ENCODE measurements around the gene MARCO. TPM values are rescaled to one million over a fixed set of nuclear protein-coding genes. Genes with fewer than 3 reads are reported as not detected.

The MARCO gene
- total and polyA plus RNA-seq, 2 of the 8 experiments (the other 6 are each of a cell fraction or from before 2014, with no cell fraction given) = not detected

Other genes starting within 250 kb of the MARCO start
- gene EN1, start 94.5 kb upstream of the MARCO start, total RNA-seq (2021; fragmentation: NEBNext Ultra II Directional; extraction: Animal tissue kit (Norgen Biotek cat#: 25700)) = not detected in 2 replicates
- gene EN1, start 94.5 kb upstream of the MARCO start, polyA plus RNA-seq (2011; rRNA removed) = not detected in 2 replicates
- 0.88 and 1.1 TPM in 2 replicates for gene C1QL2, start 216.6 kb downstream of the MARCO start, total RNA-seq (2021; fragmentation: NEBNext Ultra II Directional; extraction: Animal tissue kit (Norgen Biotek cat#: 25700))
- 0.80 and 1.3 TPM in 2 replicates for gene C1QL2, start 216.6 kb downstream of the MARCO start, polyA plus RNA-seq (2011; rRNA removed)

All from H1 (cell line).